Activated CD4-positive, alpha-beta T cell treated with anti-CD3 and anti-CD28 coated beads, Interleukin-2, amount 50 U/mL, for 1 hour (primary cell): ENCODE data around the gene SFXN3.

ENCODE experiments used
- DNase-seq: peaks from one replicate; pipeline ENCODE4 v3.0.0-alpha.2; 2020

SFXN3 gene

GRCh38 chr10:101060951-101061623 is 30.1 kb downstream of the SFXN3 start:
- peak; percentile 87 for DNase-seq

- no peak for DNase-seq
Measured at GRCh38 chr10:101061624-101062231, 30.7 kb downstream of the SFXN3 start, which contains the start of gene KAZALD1. KAZALD1 (plus strand) TSS chr10:101061989; CDS start chr10:101062593, 604 bp downstream.

- peak; percentile 52 for DNase-seq
Measured at GRCh38 chr10:101062232-101063049, 31.4 kb downstream of the SFXN3 start.

DNA sequence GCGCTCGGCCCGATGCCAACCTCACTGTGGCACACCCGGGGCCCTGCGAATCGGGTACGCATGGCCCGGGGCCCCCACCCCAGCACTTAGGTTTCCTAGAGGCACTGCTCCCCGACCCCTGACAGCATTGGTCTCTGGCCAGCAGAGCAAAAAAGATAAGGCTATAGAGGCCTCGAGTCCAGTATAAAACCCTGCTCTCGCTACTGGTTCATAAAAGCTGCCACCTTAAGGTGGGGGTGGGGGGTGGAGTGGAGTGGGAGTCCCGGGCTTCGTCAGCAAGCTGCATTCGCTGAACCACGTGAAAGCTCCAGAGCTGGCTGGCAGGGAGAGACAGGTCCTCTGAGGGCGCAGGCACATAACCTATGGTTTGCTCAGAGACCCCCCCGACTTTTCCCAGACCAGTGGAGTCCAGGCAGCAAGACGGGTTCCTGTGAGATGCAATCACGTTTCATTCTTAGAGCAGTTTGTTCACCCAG is 32.1 kb downstream of the SFXN3 start:
- DNase-seq: no peak

DNA sequence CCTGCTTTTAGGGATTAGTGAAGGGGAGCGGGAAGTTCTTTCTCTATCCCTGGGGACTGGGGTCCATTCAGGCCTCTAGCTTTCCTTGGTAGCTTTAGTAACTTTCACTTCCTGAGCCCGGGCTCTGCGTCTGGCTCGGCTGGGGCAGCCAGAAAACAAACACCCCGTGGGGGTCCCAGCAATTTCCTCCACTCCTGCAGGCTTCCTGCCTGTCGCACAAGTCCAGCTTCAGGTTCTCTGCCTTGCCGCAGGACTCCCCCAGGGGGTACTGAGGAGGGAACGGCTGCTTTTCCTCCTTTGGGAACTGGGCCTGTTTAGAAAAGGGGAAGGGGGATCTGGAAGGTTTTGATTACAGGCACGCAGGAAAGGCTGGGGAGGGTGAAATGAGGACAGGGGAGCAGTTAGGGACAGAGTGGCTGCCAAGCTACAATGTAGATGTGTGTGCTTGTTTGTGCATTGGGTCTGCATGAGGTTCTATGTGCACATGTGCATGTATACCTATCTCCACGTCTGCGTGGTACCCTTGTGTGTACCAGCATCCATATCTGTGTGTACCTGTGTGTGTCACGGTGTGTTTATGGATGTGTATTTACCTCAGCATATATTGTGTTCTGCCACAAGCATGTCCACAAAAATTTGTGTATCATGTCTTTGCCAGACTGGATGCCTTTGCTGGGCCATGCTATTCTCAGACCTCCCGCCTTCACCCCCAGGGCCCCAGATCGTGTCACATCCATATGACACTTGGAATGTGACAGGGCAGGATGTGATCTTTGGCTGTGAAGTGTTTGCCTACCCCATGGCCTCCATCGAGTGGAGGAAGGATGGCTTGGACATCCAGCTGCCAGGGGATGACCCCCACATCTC is 32.7 kb downstream of the SFXN3 start:
- DNase-seq: no peak

- DNase-seq: no peak
Measured at GRCh38 chr10:101064415-101065030, 33.5 kb downstream of the SFXN3 start.

DNA sequence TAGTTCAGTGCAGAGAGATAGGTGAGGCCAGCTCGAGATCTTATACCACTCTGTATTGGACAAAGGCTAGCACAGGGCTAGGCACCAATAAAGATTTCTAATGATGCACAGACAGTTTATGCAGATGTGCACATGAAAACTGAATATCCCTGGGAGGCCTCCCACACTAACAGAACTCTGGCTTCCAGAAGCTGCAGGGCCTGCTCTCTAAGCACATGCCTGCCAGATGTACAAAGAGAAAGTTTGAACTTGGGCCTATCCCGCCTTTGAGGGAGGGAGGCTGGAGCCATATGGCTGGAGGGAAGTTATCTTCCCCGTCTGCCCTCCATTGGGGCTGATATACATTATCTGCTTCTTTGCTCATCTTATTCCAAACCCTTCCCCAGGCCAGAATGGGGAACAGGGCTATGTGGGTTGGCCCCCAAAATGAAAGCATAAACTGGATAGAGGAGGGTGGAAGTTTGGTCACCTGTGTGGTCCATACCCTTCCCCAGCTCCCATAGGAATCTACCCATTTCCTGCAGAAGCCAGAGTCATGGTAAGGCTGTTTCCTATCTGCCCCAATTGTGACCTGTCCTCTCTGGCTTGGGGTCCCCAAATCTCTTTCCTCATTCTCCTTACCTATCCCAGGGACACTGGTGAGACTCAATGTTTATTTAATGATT is 34.6 kb downstream of the SFXN3 start:
- no peak for DNase-seq

DNA sequence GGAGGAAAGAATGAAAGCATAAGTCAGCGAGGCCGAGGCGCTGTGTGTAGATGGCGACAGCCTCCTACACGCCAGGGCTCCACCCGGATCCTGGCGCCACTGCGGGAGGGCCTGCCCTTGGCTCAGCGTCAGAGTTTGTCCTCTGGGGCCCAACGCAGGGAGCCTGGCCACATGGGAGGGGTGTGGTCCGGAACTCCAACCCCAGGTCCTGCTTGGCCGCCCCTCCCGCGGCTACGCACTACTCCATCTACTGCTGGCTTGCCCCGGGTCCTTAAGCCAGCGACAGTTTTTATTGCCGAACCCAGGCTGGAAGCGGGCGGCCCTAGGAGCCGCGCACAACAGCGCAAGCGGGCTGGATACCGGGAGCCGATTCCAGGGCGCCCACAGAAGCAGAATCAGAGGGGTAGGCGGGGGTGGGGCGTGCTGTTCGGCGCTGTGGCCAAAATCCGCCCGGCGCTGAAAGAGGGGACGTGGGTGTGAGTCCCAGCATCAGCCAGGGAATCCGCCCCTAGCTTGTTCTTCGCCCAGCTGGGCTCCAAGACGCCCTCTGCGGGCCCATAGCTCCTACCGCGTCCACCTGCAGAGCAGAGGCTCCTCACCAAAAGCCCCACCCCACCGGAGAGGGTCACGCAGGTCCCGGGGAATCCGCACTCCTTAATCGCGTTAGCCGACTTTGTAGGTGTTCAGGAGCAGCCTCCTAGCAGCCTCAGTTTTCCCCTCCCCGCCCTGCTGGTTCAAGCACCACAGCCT is 35.3 kb downstream of the SFXN3 start:
- DNase-seq: peak; percentile 47

GRCh38 chr10:101066896-101067355 is 35.9 kb downstream of the SFXN3 start:
- DNase-seq: no peak

GRCh38 chr10:101067356-101068083 is 36.5 kb downstream of the SFXN3 start:
- peak; percentile 71 for DNase-seq

GRCh38 chr10:101069441-101069840 is 38.4 kb downstream of the SFXN3 start:
- DNase-seq: no peak

DNA sequence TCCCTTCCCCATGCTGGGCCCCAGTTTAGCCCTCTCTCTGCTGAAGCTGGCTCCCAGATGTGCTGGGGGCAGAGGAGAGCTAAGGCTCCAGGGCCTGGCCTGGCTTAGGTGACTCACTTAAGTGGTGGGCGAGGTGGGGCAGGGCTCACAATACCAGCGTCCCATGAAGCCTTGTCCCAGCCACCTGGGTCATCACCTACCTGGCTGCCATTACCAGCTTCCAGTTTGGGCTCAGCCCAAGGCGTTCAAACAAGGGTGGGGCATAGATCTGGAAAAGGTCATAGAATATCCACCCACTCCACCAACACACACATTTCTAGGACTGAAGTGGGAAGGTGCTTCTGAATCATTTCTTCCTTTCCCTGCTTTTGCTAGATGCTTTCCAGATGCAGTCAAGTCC is 39.1 kb downstream of the SFXN3 start:
- no peak for DNase-seq

GRCh38 chr10:101071267-101071884 is 40.3 kb downstream of the SFXN3 start:
- no peak for DNase-seq

DNA sequence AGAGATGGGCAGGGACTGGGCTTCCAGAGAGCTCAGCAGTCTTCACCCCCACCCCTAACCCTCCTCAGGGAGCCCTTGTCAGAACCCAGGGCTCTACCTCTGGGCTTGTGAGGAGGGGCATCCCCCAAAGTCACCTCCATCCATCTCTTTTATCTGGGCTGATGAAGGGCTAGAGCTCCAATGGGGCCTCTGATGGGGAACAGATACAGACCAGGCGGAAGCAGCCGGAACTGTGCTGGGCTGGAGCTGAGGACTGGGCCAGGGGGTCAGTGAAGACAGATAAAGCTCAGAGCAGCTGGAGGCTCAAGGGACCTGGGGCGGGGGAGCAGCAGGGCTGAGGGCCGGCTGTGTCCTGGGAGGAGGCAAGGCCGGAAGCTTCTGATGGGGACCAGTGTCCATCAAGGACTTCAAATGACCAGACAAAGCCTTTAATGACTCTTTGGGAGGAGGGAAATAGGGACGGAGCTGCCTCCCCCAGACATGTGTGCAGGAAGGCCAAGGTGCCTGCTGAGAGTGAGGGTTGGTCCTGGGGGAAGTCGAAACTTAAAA is 40.9 kb downstream of the SFXN3 start:
- DNase-seq: no peak

- no peak for DNase-seq
Measured at GRCh38 chr10:101072923-101073322, 41.9 kb downstream of the SFXN3 start.

DNA sequence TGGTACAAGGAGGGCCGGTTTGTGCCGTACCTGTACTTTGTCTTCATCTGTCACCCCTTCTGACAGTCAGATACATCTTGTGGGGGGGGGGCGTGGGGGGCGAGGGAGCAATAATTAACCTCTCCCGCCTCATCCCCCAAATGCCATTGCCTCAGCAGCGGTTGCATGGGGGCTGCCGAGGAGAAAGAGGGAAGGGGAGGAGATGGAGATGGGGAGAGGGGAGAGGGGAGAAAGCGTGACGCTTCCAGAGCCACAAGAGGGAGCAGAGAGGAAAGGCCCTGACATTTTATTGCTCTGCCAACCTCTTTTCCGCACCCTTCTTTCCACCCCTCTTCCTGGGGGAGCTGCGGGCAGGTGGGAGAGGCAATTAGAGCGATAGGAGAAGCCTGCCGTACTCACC is 42.6 kb downstream of the SFXN3 start:
- no peak for DNase-seq

DNA sequence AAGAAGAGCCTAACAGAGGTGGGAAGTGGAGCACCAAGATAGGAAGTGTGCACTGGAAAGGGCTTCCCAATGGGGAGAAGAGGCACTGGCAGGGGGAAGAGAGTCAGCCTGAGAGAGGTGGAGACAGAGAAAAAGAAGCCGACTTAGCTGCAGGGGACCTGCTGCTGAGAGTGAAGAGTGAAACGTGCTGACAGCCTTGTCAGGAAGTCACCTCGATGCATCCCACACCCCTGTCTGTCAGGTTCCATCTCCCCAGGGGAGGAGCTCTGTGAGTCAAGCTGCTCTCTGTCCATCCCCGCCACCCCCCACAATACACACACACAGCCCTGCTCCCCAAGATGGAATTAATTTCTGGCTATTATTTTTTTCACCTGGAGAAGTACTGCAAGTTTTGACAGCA is 44.7 kb downstream of the SFXN3 start:
- no peak for DNase-seq

GRCh38 chr10:101076630-101077029 is 45.6 kb downstream of the SFXN3 start:
- DNase-seq: no peak

DNA sequence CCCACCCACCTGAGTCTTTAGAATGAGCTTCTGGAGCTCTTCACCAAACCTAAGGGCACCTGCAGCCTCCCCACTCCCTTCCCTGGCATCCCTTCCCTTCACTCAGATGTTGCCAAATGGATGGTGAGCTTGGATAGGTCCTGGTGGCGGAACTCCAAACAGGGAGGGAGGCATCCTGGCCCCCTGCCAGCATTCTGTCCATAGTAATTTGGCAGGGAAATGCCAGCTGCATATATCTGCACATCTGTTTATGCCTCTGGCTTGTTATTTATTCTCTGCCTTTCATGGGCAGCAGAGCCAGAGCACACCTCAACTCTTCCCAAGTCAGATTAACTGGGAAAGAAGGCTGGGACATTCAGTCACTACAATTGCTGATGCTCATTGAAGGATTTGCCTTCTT is 48.8 kb downstream of the SFXN3 start:
- DNase-seq: no peak
